Caco-2 (cell line): ENCODE results near the gene HOXC12. TPM values are rescaled to one million over a fixed set of nuclear protein-coding genes. Genes with fewer than 3 reads are reported as not detected.

Experiments
- BruUV-seq: library from RNA; stranded (reverse); fragments of 400-500 nt; replicated peaks from 2 replicates; lab custom pipeline; 2021; lab: Mats Ljungman, UMichigan
- CTCF ChIA-PET: fragments of 300-600 bp; sonication (Branson Sonifier 250); formaldehyde crosslinking; loops from one replicate; lab custom pipeline; 2022; ENCODE audit warnings: antibody characterized with exemption; lab: Charles Lee
- POLR2A ChIA-PET: fragments of 300-600 bp; sonication (Branson Sonifier 250); formaldehyde crosslinking; loops from one replicate; lab custom pipeline; 2022; ENCODE audit warnings: antibody characterized with exemption; lab: Charles Lee
- DNase-seq, 2 experiments: peaks; one replicate each; pipeline versions ENCODE4 v3.0.0 to v3.0.0-alpha.2; 2020 to 2022
- H3K27me3 ChIP-seq: replicated peaks from 2 replicates; pipeline ENCODE4 v1.6.0; 2011; ENCODE audit warnings: low read length; ENCODE audit not compliant: control insufficient read depth, insufficient read depth
- H3K36me3 ChIP-seq: 2 replicates; pipeline ENCODE4 v1.5.1; 2011; ENCODE audit warnings: low read length; ENCODE audit not compliant: control insufficient read depth, insufficient read depth
- H3K4me1 ChIP-seq: fragments of 250-450 bp; sonication (Bioruptor Pico); 2 replicates; pipeline ENCODE4 v1.5.1; 2020; ENCODE audit warnings: mild to moderate bottlenecking
- H3K4me3 ChIP-seq: 2 replicates; pipeline ENCODE4 v1.5.1; 2011; ENCODE audit warnings: low read depth, mild to moderate bottlenecking, control low read depth, low read length
- H3K9me3 ChIP-seq: fragments of 250-450 bp; sonication (Bioruptor Pico); 2 replicates; pipeline ENCODE4 v1.5.1; 2020; ENCODE audit warnings: mild to moderate bottlenecking, moderate library complexity
- H3K27ac Mint-ChIP-seq: one replicate; pipeline ENCODE4 v1.8.0; 2022; ENCODE audit warnings: mixed read lengths; ENCODE audit not compliant: unreplicated experiment
- H3K27me3 Mint-ChIP-seq: one replicate; pipeline ENCODE4 v1.8.0; 2022; ENCODE audit warnings: mixed read lengths; ENCODE audit not compliant: insufficient read depth, unreplicated experiment
- H3K36me3 Mint-ChIP-seq: one replicate; pipeline ENCODE4 v1.8.0; 2022; ENCODE audit warnings: mild to moderate bottlenecking, mixed read lengths; ENCODE audit not compliant: insufficient read depth, unreplicated experiment
- H3K4me1 Mint-ChIP-seq: one replicate; pipeline ENCODE4 v1.8.0; 2022; ENCODE audit warnings: low read depth, mixed read lengths; ENCODE audit not compliant: unreplicated experiment
- H3K4me3 Mint-ChIP-seq: one replicate; pipeline ENCODE4 v1.8.0; 2022; ENCODE audit warnings: mild to moderate bottlenecking, moderate library complexity, mixed read lengths; ENCODE audit not compliant: unreplicated experiment
- H3K9me3 Mint-ChIP-seq: one replicate; pipeline ENCODE4 v1.8.0; 2022; ENCODE audit warnings: mixed read lengths; ENCODE audit not compliant: unreplicated experiment
- CTCF ChIP-seq, 2 experiments: fragments of 200-600 bp in 1 of 2; IDR thresholded peaks; 1 replicate in 1 of 2; 2 replicates in 1 of 2; pipeline versions ENCODE4 v1.5.1 to v1.8.0; 2011 to 2022; ENCODE audit warnings: antibody characterized with exemption in 1 of 2, control low read depth in 1 of 2, inconsistent platforms in 1 of 2, low read depth in 1 of 2, low read length in 1 of 2, mild to moderate bottlenecking in 1 of 2, moderate library complexity in 1 of 2; ENCODE audit not compliant: insufficient read depth in 1 of 2, severe bottlenecking in 1 of 2, unreplicated experiment in 1 of 2
- intact Hi-C: fragments of 100-400 bp; cut with micrococcal nuclease; formaldehyde crosslinking; loops from one replicate; pipeline ENCODE4 v1.10.0; 2022; ENCODE audit not compliant: unreplicated experiment
- total RNA-seq: library from RNA; stranded (reverse); gene quantifications from 2 replicates; pipeline ENCODE4 v1.2.3, GENCODE V29; 2022

The HOXC12 gene
- total RNA-seq, 1 experiment from 2014 or later = 10.3 TPM

GRCh38 chr12:53998110-53998899 is 43.6 kb downstream of the HOXC12 start:
- no peaks in the 10 kb centered on the region for H3K9me3 ChIP-seq
- no peaks in the 10 kb centered on the region for H3K9me3 Mint-ChIP-seq
- no peak overlapping the region for H3K27ac Mint-ChIP-seq
- no peaks in the 10 kb centered on the region for H3K36me3 ChIP-seq
- H3K4me1 ChIP-seq = peaks cover 6% of the 10 kb centered on the region
- H3K4me1 Mint-ChIP-seq = no peaks in the 10 kb centered on the region
- H3K4me3 Mint-ChIP-seq = no peak overlapping the region
- no peaks in the 10 kb centered on the region for H3K27me3 Mint-ChIP-seq
- CTCF ChIA-PET = no interaction called here
- no peak overlapping the region for H3K4me3 ChIP-seq
- no peak for TF ChIP-seq CTCF (IDR thresholded peaks at IDR 0.05; ENCODE audit: insufficient read depth in 1 of 2, low read depth in 1 of 2, low read length in 1 of 2, severe bottlenecking in 1 of 2, unreplicated experiment in 1 of 2)
- peaks cover 13% of the 10 kb centered on the region for H3K36me3 Mint-ChIP-seq
- POLR2A ChIA-PET = no interaction called here
- intact Hi-C loops = no loop called here
- no peak for DNase-seq
- no TSS peak for BruUV-seq
- H3K27me3 ChIP-seq = no peaks in the 10 kb centered on the region

GRCh38 chr12:53998900-53999236 is 44.2 kb downstream of the HOXC12 start:
- Histone ChIP-seq H3K27me3 (no peaks in the 10 kb centered on the region), H3K4me3 (no peak overlapping the region), H3K36me3 (no peaks in the 10 kb centered on the region), H3K9me3 (no peaks in the 10 kb centered on the region), H3K4me1 (peaks cover 6% of the 10 kb centered on the region)
- no peaks in the 10 kb centered on the region for H3K9me3 Mint-ChIP-seq
- H3K27me3 Mint-ChIP-seq = no peaks in the 10 kb centered on the region
- intact Hi-C loops = no loop called here
- no peak overlapping the region for H3K27ac Mint-ChIP-seq
- H3K4me1 Mint-ChIP-seq = peaks cover 5% of the 10 kb centered on the region
- TF ChIP-seq CTCF (IDR thresholded peaks at IDR 0.05; ENCODE audit: insufficient read depth in 1 of 2, low read depth in 1 of 2, low read length in 1 of 2, severe bottlenecking in 1 of 2, unreplicated experiment in 1 of 2) = no peak
- H3K4me3 Mint-ChIP-seq = no peak overlapping the region
- BruUV-seq = no TSS peak
- H3K36me3 Mint-ChIP-seq = peaks cover 7% of the 10 kb centered on the region
- ChIA-PET POLR2A (no interaction called here), CTCF (no interaction called here)
- DNase-seq = no peak

- Mint-ChIP-seq H3K9me3 (no peaks in the 10 kb centered on the region), H3K36me3 (peaks cover 5% of the 10 kb centered on the region), H3K27ac (no peak overlapping the region), H3K4me3 (peak overlapping the region; percentile 58), H3K27me3 (no peaks in the 10 kb centered on the region), H3K4me1 (peaks cover 7% of the 10 kb centered on the region)
- H3K36me3 ChIP-seq = no peaks in the 10 kb centered on the region
- H3K4me3 ChIP-seq = no peak overlapping the region
- no peak for DNase-seq
- no peak for TF ChIP-seq CTCF (IDR thresholded peaks at IDR 0.05; ENCODE audit: insufficient read depth in 1 of 2, low read depth in 1 of 2, low read length in 1 of 2, severe bottlenecking in 1 of 2, unreplicated experiment in 1 of 2)
- H3K4me1 ChIP-seq = peaks cover 6% of the 10 kb centered on the region
- no peaks in the 10 kb centered on the region for H3K27me3 ChIP-seq
- no peaks in the 10 kb centered on the region for H3K9me3 ChIP-seq
- intact Hi-C loops = no loop called here
- BruUV-seq = no TSS peak
- ChIA-PET POLR2A (no interaction called here), CTCF (interaction anchor here (0.6 to 1.0 kb wide), 2 partner anchors 9 to 71 kb away, joined by 3 to 4 read pairs; partner anchors contain the start of gene HOXC8)
These were observed 44.9 kb downstream of the HOXC12 start for GRCh38 chr12:53999559-54000115.
